Panc1 (cell line): ENCODE data around the gene CARMIL1. TPM values are rescaled to one million over a fixed set of nuclear protein-coding genes. Genes with fewer than 3 reads are reported as not detected.
A peak's percentile ranks its signal among the peaks of the same experiment; 100 is the strongest.

Experiments
- ATAC-seq: fragments of 200-7000 bp; cut with Tn5 transposase; 2 replicates; pipeline ENCODE4 v1.9.1; 2020; ENCODE audit warnings: mild to moderate bottlenecking, moderate library complexity
- Bru-seq: library from RNA; stranded (reverse); fragments of 400-500 nt; gene quantifications from one replicate; lab custom pipeline; 2021; lab: Mats Ljungman, UMichigan
- BruChase-seq, 2 experiments: library from RNA; stranded (reverse); fragments of 400-500 nt; gene quantifications; one replicate each; lab custom pipeline; 2021; lab: Mats Ljungman, UMichigan
- BruUV-seq: library from RNA; stranded (reverse); fragments of 400-500 nt; replicated peaks from 2 replicates; lab custom pipeline; 2021; lab: Mats Ljungman, UMichigan
- CTCF ChIA-PET: fragments of 300-600 bp; sonication (Branson Sonifier 250); formaldehyde crosslinking; loops from one replicate; lab custom pipeline; 2022; ENCODE audit warnings: antibody characterized with exemption; lab: Charles Lee
- POLR2A ChIA-PET: fragments of 300-600 bp; sonication (Branson Sonifier 250); formaldehyde crosslinking; loops from one replicate; lab custom pipeline; 2022; ENCODE audit warnings: antibody characterized with exemption; lab: Charles Lee
- DNase-seq: peaks from one replicate; pipeline ENCODE4 v3.0.0-alpha.2; 2010; ENCODE audit warnings: low read depth, low spot score
- H3K27ac ChIP-seq: 2 replicates; pipeline ENCODE4 v1.5.1; 2011; ENCODE audit warnings: mild to moderate bottlenecking, low read length, inconsistent platforms
- H3K27me3 ChIP-seq: fragments of 200-500 bp; sonication (Bioruptor generic); 2 replicates; pipeline ENCODE4 v1.6.0; 2014; ENCODE audit warnings: low read length, inconsistent platforms; ENCODE audit not compliant: control insufficient read depth, insufficient read depth
- H3K36me3 ChIP-seq: fragments of 200-500 bp; sonication (Bioruptor generic); 2 replicates; pipeline ENCODE4 v1.5.1; 2014; ENCODE audit warnings: inconsistent platforms, mild to moderate bottlenecking, low read length, moderate library complexity; ENCODE audit not compliant: control insufficient read depth, insufficient read depth
- H3K4me1 ChIP-seq: 2 replicates; pipeline ENCODE4 v1.5.1; 2011; ENCODE audit warnings: inconsistent platforms, mild to moderate bottlenecking, low read length, moderate library complexity; ENCODE audit not compliant: control insufficient read depth, insufficient read depth
- H3K4me3 ChIP-seq, 2 experiments: 2 replicates each; pipeline ENCODE4 v1.5.1; 2011 to 2012; ENCODE audit warnings: low read depth in 2 of 2, low read length in 2 of 2, mild to moderate bottlenecking in 2 of 2, inconsistent platforms in 1 of 2, moderate library complexity in 1 of 2
- H3K9me3 ChIP-seq: fragments of 200-500 bp; sonication (Bioruptor generic); 2 replicates; pipeline ENCODE4 v1.5.1; 2014; ENCODE audit warnings: low read depth, mild to moderate bottlenecking, inconsistent platforms, low read length, moderate library complexity; ENCODE audit not compliant: control insufficient read depth, insufficient read depth
- CTCF ChIP-seq: fragments of 450-650 bp; IDR thresholded peaks from 2 replicates; pipeline ENCODE4 v1.5.1; 2017; ENCODE audit warnings: mild to moderate bottlenecking
- POLR2AphosphoS5 ChIP-seq: IDR thresholded peaks from 2 replicates; pipeline ENCODE4 v1.6.1; 2012; ENCODE audit warnings: mild to moderate bottlenecking, low read depth, low read length, moderate library complexity
- REST ChIP-seq, 2 experiments: IDR thresholded peaks; 2 replicates each; pipeline ENCODE4 v1.6.1; 2011 to 2012; ENCODE audit warnings: low read depth in 2 of 2, control low read depth in 1 of 2, low read length in 1 of 2, mild to moderate bottlenecking in 1 of 2, moderate library complexity in 1 of 2; ENCODE audit not compliant: insufficient read depth in 1 of 2
- SIN3A ChIP-seq: IDR thresholded peaks from 2 replicates; pipeline ENCODE4 v1.6.1; 2012; ENCODE audit warnings: low read depth, mild to moderate bottlenecking, low read length, moderate library complexity, borderline replicate concordance; ENCODE audit not compliant: insufficient read depth
- TCF7L2 ChIP-seq: IDR thresholded peaks from 2 replicates; pipeline ENCODE4 v1.6.1; 2011; ENCODE audit warnings: mild to moderate bottlenecking, low read depth, low read length, inconsistent platforms
- in situ Hi-C: cut with HindIII; loops from 2 replicates; pipeline ENCODE4 v1.10.0; 2016; ENCODE audit warnings: low sequenced_read_pairs, low pct_unique_long_range_greater_than_20kb
- intact Hi-C: fragments of 100-400 bp; cut with micrococcal nuclease; formaldehyde crosslinking; loops from one replicate; pipeline ENCODE4 v1.10.0; 2022; ENCODE audit not compliant: unreplicated experiment
- long read RNA-seq: library from polyadenylated mRNA; unstranded; transcript quantifications from one replicate; pipeline ENCODE4 v2.0.0, GENCODE V29; 2021; ENCODE audit not compliant: unreplicated experiment
- polyA plus RNA-seq: library from polyadenylated mRNA; unstranded; fragments of >200 nt; gene quantifications from one replicate; pipeline ENCODE4 v1.2.1, GENCODE V29; 2012; ENCODE audit warnings: missing spikeins; ENCODE audit not compliant: insufficient read length
- total RNA-seq: library from RNA; stranded (reverse); gene quantifications from one replicate; pipeline ENCODE4 v1.2.1, GENCODE V29; 2021; ENCODE audit not compliant: unreplicated experiment

The CARMIL1 gene
- total RNA-seq: 4.0 TPM
- 0.93 TPM for polyA plus RNA-seq
- percentile 46 among the genes with signal in this experiment for Bru-seq, nascent RNA
- BruChase-seq, experiment 1, labeled RNA remaining after a 2-hour chase: percentile 40 among the genes with signal in this experiment
- percentile 43 among the genes with signal in this experiment for BruChase-seq, experiment 2, labeled RNA remaining after a 6-hour chase
- long read RNA-seq, partial matches to known transcripts: 2 of 5 reads
- long read RNA-seq, other reads (novel, unspliced or antisense): 3 of 5 reads

DNA sequence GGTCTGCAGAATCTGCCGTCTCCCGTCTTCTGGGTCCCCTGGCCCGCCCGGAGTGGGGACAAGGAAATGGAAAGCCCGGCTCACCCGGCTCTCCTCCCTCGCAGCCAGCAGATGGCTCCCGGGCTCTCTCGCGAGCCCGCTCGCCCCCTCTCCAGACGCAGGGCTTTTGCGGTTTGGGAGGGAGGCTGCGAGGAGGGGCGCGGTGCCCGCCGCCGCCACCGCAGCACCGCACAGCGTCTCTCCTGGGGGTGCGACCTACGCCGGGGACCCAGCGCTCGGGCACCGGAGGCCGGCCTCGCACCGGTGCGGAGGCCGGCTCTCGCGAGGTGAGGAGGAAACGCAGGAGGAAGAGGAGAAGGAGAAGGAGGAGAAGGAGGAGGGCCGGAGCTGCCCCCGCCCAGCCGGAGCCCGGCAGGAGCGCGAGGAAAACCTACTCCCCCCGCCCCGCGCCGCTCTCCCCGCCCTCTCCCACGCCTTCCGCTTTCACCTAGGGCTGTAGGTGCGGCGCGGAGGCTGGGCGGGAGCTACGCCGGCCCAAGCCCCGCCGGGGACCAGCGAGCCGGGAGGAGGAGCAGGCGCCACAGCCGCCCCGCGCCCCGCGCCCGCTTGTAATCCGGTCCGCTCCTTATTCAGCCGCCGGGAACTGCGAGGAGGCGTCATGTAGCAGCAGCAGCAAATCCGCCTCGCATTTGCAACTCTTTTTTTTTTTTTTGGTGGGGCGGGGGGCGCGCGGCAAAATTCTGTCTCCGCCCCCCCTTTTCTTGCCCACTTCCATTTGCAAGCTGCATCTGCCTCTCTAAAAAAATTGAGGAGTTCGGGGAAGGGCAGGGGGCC is at the start of gene CARMIL1:
TSS of gene CARMIL1 (plus strand) at position 461 of the 834 bp plus-strand sequence. CDS start 422 bp downstream, outside the sequence.
- Histone ChIP-seq H3K27ac (peak within 1 kb of the TSS; percentile 45; the same call in 1 of the 2 replicates), H3K9me3 (no peaks in the 10 kb centered on the region), H3K36me3 (no peaks in the 10 kb centered on the region; the same call in 1 of the 2 replicates), H3K4me1 (peaks cover 9% of the 10 kb centered on the region; the same call in 1 of the 2 replicates), H3K27me3 (peaks cover 2% of the 10 kb centered on the region; the same call in 1 of the 2 replicates), H3K4me3 (peak within 1 kb of the TSS; percentile 62 to 75)
- in situ Hi-C loops (no loop called here), intact Hi-C loops (loop anchor here (2.0 to 10.0 kb wide), 2 partner anchors 212 to 616 kb away; no protein-coding TSS in a partner anchor)
- ATAC-seq (peak; percentile 93), DNase-seq (no peak)
- CTCF ChIA-PET: interaction anchor here (0.5 to 1.6 kb wide), 9 partner anchors 9 to 611 kb away, joined by 3 to 12 read pairs (median 4); no protein-coding TSS in a partner anchor
- no peak for TF ChIP-seq REST (IDR thresholded peaks at IDR 0.05; ENCODE audit: insufficient read depth in 1 of 2, low read depth in 2 of 2, low read length in 1 of 2)
- TF ChIP-seq SIN3A: no peak
- peak; percentile 88 for TF ChIP-seq CTCF
- TF ChIP-seq TCF7L2: no peak
- 0 out of 2 replicates have a peak, but pooled peaks have one; percentile 21 for TF ChIP-seq POLR2AphosphoS5
- POLR2A ChIA-PET: interaction anchor here (0.7 kb wide), 1 partner anchor 712 kb away, joined by 12 read pairs; no protein-coding TSS in a partner anchor
- no TSS peak for BruUV-seq

DNA sequence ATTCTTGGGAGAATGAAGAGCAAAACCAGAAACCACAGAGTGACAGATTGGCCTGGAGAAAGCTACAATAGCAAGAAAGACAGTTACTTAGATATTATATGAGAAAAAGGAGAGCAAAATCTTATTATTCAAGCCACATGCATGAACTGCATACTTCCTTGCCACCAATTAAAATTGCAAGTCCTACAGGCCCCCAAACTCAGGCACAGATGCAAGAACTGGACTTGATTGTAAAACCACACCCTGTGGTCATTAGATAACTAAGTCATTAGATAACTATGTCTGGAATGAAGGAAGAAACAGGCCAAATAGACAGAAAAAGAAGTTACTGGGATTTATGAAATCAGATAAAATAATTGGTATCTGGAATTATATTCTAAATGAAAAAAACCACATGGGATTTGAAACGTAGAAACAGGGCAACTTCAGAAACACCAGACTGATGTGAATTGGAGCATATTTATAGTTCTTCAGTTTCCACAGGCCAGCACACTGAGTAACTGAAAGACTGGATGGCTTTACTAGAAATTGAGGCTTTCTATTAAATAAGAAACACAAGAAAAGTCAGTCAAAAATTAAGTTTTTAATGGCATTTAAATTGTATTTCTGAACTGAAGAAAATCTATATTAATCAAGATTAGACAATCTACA is 49.4 kb upstream of the CARMIL1 start:
- POLR2A ChIA-PET: no interaction called here
- TF ChIP-seq SIN3A (no peak), REST (IDR thresholded peaks at IDR 0.05; ENCODE audit: insufficient read depth in 1 of 2, low read depth in 2 of 2, low read length in 1 of 2) (no peak)
- intact Hi-C loops: no loop called here
- Histone ChIP-seq H3K27me3 (peaks cover 5% of the 10 kb centered on the region), H3K4me3 (no peak overlapping the region), H3K9me3 (no peaks in the 10 kb centered on the region), H3K36me3 (no peaks in the 10 kb centered on the region), H3K27ac (no peak overlapping the region), H3K4me1 (no peaks in the 10 kb centered on the region)
- no peak for DNase-seq
- CTCF ChIA-PET: no interaction called here
- in situ Hi-C loops: no loop called here
- no peak for ATAC-seq
- no TSS peak for BruUV-seq
